Glutamatergic neuron (in vitro differentiated cells): ENCODE measurements around the gene DISC1. TPM values are rescaled to one million over a fixed set of nuclear protein-coding genes. Genes with fewer than 3 reads are reported as not detected.

ENCODE experiments used
- DNase-seq: peaks from one replicate; pipeline ENCODE4 v3.0.0; 2022
- H3K27ac Mint-ChIP-seq: one replicate; pipeline ENCODE4 v1.8.0; 2020; ENCODE audit warnings: mild to moderate bottlenecking, mixed read lengths, inconsistent platforms; ENCODE audit not compliant: unreplicated experiment
- H3K27me3 Mint-ChIP-seq: one replicate; pipeline ENCODE4 v1.8.0; 2020; ENCODE audit warnings: mild to moderate bottlenecking, moderate library complexity, mixed read lengths, inconsistent platforms; ENCODE audit not compliant: unreplicated experiment
- H3K36me3 Mint-ChIP-seq: one replicate; pipeline ENCODE4 v1.8.0; 2020; ENCODE audit warnings: mild to moderate bottlenecking, mixed read lengths, inconsistent platforms; ENCODE audit not compliant: unreplicated experiment
- H3K4me1 Mint-ChIP-seq: one replicate; pipeline ENCODE4 v1.8.0; 2020; ENCODE audit warnings: mild to moderate bottlenecking, low read depth, mixed read lengths, inconsistent platforms; ENCODE audit not compliant: unreplicated experiment
- H3K4me3 Mint-ChIP-seq: one replicate; pipeline ENCODE4 v1.8.0; 2020; ENCODE audit warnings: mild to moderate bottlenecking, mixed read lengths, inconsistent platforms; ENCODE audit not compliant: unreplicated experiment
- H3K9me3 Mint-ChIP-seq: one replicate; pipeline ENCODE4 v1.8.0; 2020; ENCODE audit warnings: mild to moderate bottlenecking, moderate library complexity, mixed read lengths, inconsistent platforms; ENCODE audit not compliant: unreplicated experiment
- CTCF ChIP-seq: fragments of 200-600 bp; sonication (generic); IDR thresholded peaks from one replicate; pipeline ENCODE4 v1.5.0; 2021; ENCODE audit not compliant: partially characterized antibody, unreplicated experiment
- total RNA-seq: library from RNA; stranded (reverse); fragmentation: NEBNext Ultra II Directional; extraction: Animal tissue kit (Norgen Biotek cat#: 25700); gene quantifications from one replicate; pipeline ENCODE4 v1.2.1, GENCODE V29; 2021; ENCODE audit not compliant: unreplicated experiment

Gene DISC1
- total RNA-seq, 1 donor from 2014 or later = 9.1 TPM

DNA sequence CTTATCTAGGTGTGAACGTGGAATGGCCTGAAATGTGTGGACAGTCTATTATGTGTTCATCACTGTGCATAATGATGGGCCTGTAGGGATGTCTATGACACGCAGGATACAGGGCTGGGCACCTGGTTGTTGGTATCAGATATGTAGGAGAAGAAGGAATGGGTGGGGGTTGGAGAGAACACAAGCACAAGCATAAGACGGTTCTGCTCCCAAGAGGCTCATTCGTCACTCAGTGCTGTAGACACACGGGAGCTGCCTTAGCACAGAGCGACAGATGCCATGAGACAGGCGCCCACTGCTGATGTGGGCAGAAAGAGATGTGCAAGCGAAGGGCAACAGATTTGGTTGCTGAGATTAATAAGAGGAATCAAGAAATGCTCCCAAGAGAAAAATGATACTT, 256.2 kb downstream of the DISC1 start:
- no peak for DNase-seq
- peaks cover under 1% of the 10 kb centered on the region for H3K36me3 Mint-ChIP-seq
- H3K9me3 Mint-ChIP-seq = peaks cover 15% of the 10 kb centered on the region
- H3K27me3 Mint-ChIP-seq = peaks cover 9% of the 10 kb centered on the region
- H3K4me3 Mint-ChIP-seq = peak overlapping the region; percentile 7
- peak overlapping the region; percentile 0 for H3K27ac Mint-ChIP-seq
- peaks cover 54% of the 10 kb centered on the region for H3K4me1 Mint-ChIP-seq
- TF ChIP-seq CTCF = no peak

- peaks cover 15% of the 10 kb centered on the region for H3K9me3 Mint-ChIP-seq
- DNase-seq = no peak
- peaks cover 49% of the 10 kb centered on the region for H3K4me1 Mint-ChIP-seq
- H3K27me3 Mint-ChIP-seq = peaks cover 9% of the 10 kb centered on the region
- H3K36me3 Mint-ChIP-seq = peaks cover 5% of the 10 kb centered on the region
- TF ChIP-seq CTCF = no peak
- no peak overlapping the region for H3K4me3 Mint-ChIP-seq
- no peak overlapping the region for H3K27ac Mint-ChIP-seq
Observed at GRCh38 chr1:231883382-231883781, 256.8 kb downstream of the DISC1 start.

- Mint-ChIP-seq H3K9me3 (peaks cover 8% of the 10 kb centered on the region), H3K4me1 (peaks cover 42% of the 10 kb centered on the region), H3K27ac (peak overlapping the region; percentile 49), H3K27me3 (peaks cover 1% of the 10 kb centered on the region), H3K4me3 (no peak overlapping the region), H3K36me3 (peaks cover 5% of the 10 kb centered on the region)
- no peak for TF ChIP-seq CTCF
- DNase-seq = no peak
Observed at GRCh38 chr1:231885209-231885854, 258.7 kb downstream of the DISC1 start.

DNA sequence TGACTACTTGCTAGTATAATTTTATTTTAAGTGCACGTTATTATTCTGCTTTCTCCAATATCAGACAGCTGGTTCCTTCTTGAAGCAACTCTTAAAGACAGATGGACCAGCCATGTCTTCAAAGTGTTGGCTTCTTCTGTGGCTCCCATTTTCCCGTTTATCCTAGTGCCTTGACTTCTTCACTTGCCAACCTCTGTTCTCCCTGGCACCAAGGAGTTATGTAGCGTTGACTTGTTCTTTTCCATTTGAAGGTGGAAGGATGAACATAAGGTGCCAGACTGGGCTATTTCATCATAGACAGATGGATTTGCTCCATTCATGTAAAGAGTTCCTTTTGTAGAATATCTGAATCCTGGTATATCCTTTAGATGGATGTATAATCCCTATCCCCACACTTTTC, 260.6 kb downstream of the DISC1 start:
- Mint-ChIP-seq H3K9me3 (peaks cover 8% of the 10 kb centered on the region), H3K27me3 (peaks cover 4% of the 10 kb centered on the region), H3K4me1 (peaks cover 32% of the 10 kb centered on the region), H3K27ac (no peak overlapping the region), H3K4me3 (no peak overlapping the region), H3K36me3 (peaks cover 5% of the 10 kb centered on the region)
- no peak for TF ChIP-seq CTCF
- DNase-seq = no peak

DNA sequence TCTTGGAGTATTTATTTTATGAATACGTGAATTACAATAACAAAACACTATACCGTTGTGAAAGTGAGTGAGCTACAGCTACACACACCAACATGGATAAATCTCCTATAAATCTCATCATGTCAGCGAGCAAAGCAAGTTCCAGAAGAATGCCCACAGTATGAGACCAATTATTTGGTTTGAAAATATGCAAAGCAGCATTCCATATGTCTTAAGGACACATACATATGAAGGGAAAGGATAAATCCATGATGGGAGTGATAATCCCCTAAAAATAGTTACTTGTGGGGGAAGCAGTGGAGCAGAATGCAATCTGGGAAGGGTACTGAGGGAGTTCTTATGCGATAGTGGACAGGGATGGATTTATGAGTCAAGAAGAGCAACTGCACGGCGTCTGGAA, 261.3 kb downstream of the DISC1 start:
- DNase-seq = no peak
- H3K27ac Mint-ChIP-seq = no peak overlapping the region
- no peak for TF ChIP-seq CTCF
- H3K36me3 Mint-ChIP-seq = peaks cover 5% of the 10 kb centered on the region
- H3K4me3 Mint-ChIP-seq = no peak overlapping the region
- H3K9me3 Mint-ChIP-seq = peaks cover 5% of the 10 kb centered on the region
- peaks cover 25% of the 10 kb centered on the region for H3K4me1 Mint-ChIP-seq
- peaks cover 4% of the 10 kb centered on the region for H3K27me3 Mint-ChIP-seq
